Astrocyte (in vitro differentiated cells and primary cell): Measurements from ENCODE around the gene VPS37B. TPM values are rescaled to one million over a fixed set of nuclear protein-coding genes. Genes with fewer than 3 reads are reported as not detected.

ENCODE experiments used
- DNase-seq: peaks from one replicate; pipeline ENCODE4 v3.0.0-alpha.2; 2010; ENCODE audit warnings: low read depth
- FAIRE-seq: peaks from 2 replicates; lab custom pipeline; 2011; peaks lifted over from hg19 to GRCh38; lab: Jason Lieb, UNC
- H2AFZ ChIP-seq: 2 replicates; pipeline ENCODE4 v1.6.0; 2012; ENCODE audit warnings: low read depth, low read length, inconsistent platforms
- H3K27ac ChIP-seq: 2 replicates; pipeline ENCODE4 v1.5.1; 2011; ENCODE audit warnings: low read depth, low read length, inconsistent platforms
- H3K27me3 ChIP-seq: 2 replicates; pipeline ENCODE4 v1.6.0; 2011; ENCODE audit warnings: low read length, inconsistent platforms; ENCODE audit not compliant: insufficient read depth
- H3K36me3 ChIP-seq: 2 replicates; pipeline ENCODE4 v1.5.1; 2011; ENCODE audit warnings: low read length, inconsistent platforms; ENCODE audit not compliant: insufficient read depth
- H3K4me1 ChIP-seq: 2 replicates; pipeline ENCODE4 v1.5.1; 2011; ENCODE audit warnings: low read length, inconsistent platforms; ENCODE audit not compliant: insufficient read depth
- H3K4me2 ChIP-seq: 2 replicates; pipeline ENCODE4 v1.6.0; 2012; ENCODE audit warnings: low read length, inconsistent platforms
- H3K4me3 ChIP-seq: 2 replicates; pipeline ENCODE4 v1.5.1; 2011; ENCODE audit warnings: low read depth, mild to moderate bottlenecking, low read length, inconsistent platforms; ENCODE audit not compliant: insufficient read depth
- H3K79me2 ChIP-seq: 2 replicates; pipeline ENCODE4 v1.6.0; 2012; ENCODE audit warnings: mild to moderate bottlenecking, low read length, inconsistent platforms; ENCODE audit not compliant: insufficient read depth
- H3K9ac ChIP-seq: 2 replicates; pipeline ENCODE4 v1.6.0; 2012; ENCODE audit warnings: mild to moderate bottlenecking, low read length, inconsistent platforms
- H3K9me3 ChIP-seq: 2 replicates; pipeline ENCODE4 v1.5.1; 2012; ENCODE audit warnings: low read depth, mild to moderate bottlenecking, low read length, inconsistent platforms; ENCODE audit not compliant: insufficient read depth
- H4K20me1 ChIP-seq: 2 replicates; pipeline ENCODE4 v1.6.0; 2012; ENCODE audit warnings: low read length, inconsistent platforms; ENCODE audit not compliant: insufficient read depth
- H3K27ac Mint-ChIP-seq: one replicate; pipeline ENCODE4 v1.8.0; 2021; ENCODE audit warnings: mild to moderate bottlenecking, mixed read lengths; ENCODE audit not compliant: unreplicated experiment
- H3K27me3 Mint-ChIP-seq: one replicate; pipeline ENCODE4 v1.8.0; 2021; ENCODE audit warnings: low read depth, mixed read lengths; ENCODE audit not compliant: unreplicated experiment
- H3K36me3 Mint-ChIP-seq: one replicate; pipeline ENCODE4 v1.8.0; 2021; ENCODE audit warnings: low read depth, mixed read lengths; ENCODE audit not compliant: unreplicated experiment
- H3K4me1 Mint-ChIP-seq: one replicate; pipeline ENCODE4 v1.8.0; 2021; ENCODE audit warnings: low read depth, mixed read lengths; ENCODE audit not compliant: unreplicated experiment
- H3K4me3 Mint-ChIP-seq: one replicate; pipeline ENCODE4 v1.8.0; 2021; ENCODE audit warnings: mild to moderate bottlenecking, moderate library complexity, mixed read lengths; ENCODE audit not compliant: unreplicated experiment
- H3K9me3 Mint-ChIP-seq: one replicate; pipeline ENCODE4 v1.8.0; 2021; ENCODE audit warnings: mild to moderate bottlenecking, mixed read lengths; ENCODE audit not compliant: unreplicated experiment
- EZH2 ChIP-seq: IDR thresholded peaks from 2 replicates; pipeline ENCODE4 v1.6.1; 2012; ENCODE audit warnings: mild to moderate bottlenecking, low read length, inconsistent platforms; ENCODE audit not compliant: insufficient read depth
- total RNA-seq: library from RNA; stranded (reverse); gene quantifications from 2 replicates; pipeline ENCODE4 v1.2.1, GENCODE V29; 2021
- TF ChIP-seq, protein P1 (sequence below): IDR thresholded peaks from 2 replicates; pipeline ENCODE4 v1.5.1; 2011; ENCODE audit warnings: low read depth, mild to moderate bottlenecking, inconsistent platforms, low read length, moderate library complexity; ENCODE audit not compliant: insufficient read depth

Gene VPS37B
- total RNA-seq, 1 donor from 2014 or later, result 31.4 TPM

GRCh38 chr12:122939125-122939524, 43.2 kb upstream of the VPS37B start:
- FAIRE-seq (no peak), DNase-seq (no peak)
- H3K27me3 ChIP-seq, result no peaks in the 10 kb centered on the region
- H3K4me1 Mint-ChIP-seq, result peaks cover 3% of the 10 kb centered on the region
- H3K36me3 ChIP-seq, result no peaks in the 10 kb centered on the region
- H3K4me3 ChIP-seq, result no peak overlapping the region
- TF ChIP-seq, protein P1, sequence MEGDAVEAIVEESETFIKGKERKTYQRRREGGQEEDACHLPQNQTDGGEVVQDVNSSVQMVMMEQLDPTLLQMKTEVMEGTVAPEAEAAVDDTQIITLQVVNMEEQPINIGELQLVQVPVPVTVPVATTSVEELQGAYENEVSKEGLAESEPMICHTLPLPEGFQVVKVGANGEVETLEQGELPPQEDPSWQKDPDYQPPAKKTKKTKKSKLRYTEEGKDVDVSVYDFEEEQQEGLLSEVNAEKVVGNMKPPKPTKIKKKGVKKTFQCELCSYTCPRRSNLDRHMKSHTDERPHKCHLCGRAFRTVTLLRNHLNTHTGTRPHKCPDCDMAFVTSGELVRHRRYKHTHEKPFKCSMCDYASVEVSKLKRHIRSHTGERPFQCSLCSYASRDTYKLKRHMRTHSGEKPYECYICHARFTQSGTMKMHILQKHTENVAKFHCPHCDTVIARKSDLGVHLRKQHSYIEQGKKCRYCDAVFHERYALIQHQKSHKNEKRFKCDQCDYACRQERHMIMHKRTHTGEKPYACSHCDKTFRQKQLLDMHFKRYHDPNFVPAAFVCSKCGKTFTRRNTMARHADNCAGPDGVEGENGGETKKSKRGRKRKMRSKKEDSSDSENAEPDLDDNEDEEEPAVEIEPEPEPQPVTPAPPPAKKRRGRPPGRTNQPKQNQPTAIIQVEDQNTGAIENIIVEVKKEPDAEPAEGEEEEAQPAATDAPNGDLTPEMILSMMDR, result no peak
- TF ChIP-seq EZH2, result no peak
- peak overlapping the region; percentile 30 for H3K27ac Mint-ChIP-seq
- H3K27me3 Mint-ChIP-seq, result no peaks in the 10 kb centered on the region
- no peak overlapping the region for H3K27ac ChIP-seq
- H3K4me3 Mint-ChIP-seq, result no peak overlapping the region
- no peaks in the 10 kb centered on the region for H3K79me2 ChIP-seq
- H3K36me3 Mint-ChIP-seq, result peaks cover 6% of the 10 kb centered on the region
- no peaks in the 10 kb centered on the region for H3K9me3 ChIP-seq
- no peak overlapping the region for H3K4me2 ChIP-seq
- H3K9me3 Mint-ChIP-seq, result no peaks in the 10 kb centered on the region
- H4K20me1 ChIP-seq, result no peaks in the 10 kb centered on the region
- peaks cover 8% of the 10 kb centered on the region for H3K4me1 ChIP-seq
- H2AFZ ChIP-seq, result no peak overlapping the region
- no peak overlapping the region for H3K9ac ChIP-seq

DNA sequence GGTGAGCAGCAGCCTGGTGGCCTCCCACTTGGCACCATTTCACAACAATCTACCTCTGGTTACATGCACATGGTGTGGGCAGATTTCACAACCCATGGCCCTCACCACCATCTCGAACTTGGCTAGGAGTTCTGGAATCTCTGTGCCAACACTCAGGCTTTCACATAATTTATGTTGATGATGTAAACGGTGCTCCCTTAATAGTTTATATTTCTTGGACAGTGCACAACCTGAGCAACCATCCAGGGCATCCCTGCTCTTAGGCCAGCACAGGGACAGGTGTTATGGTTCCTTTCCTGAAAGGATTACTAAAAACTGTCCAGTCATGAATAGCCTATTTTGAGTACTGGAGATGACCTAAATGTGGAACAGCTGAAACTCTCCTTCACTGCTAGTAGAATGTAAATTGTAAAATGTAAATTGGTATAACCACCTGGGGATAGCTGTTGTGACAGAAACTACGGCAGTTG, 41.7 kb upstream of the VPS37B start:
- no peaks in the 10 kb centered on the region for H3K36me3 ChIP-seq
- no peaks in the 10 kb centered on the region for H4K20me1 ChIP-seq
- peaks cover under 1% of the 10 kb centered on the region for H3K4me1 ChIP-seq
- H3K9me3 ChIP-seq, result no peaks in the 10 kb centered on the region
- H3K9me3 Mint-ChIP-seq, result no peaks in the 10 kb centered on the region
- FAIRE-seq, result no peak
- H3K9ac ChIP-seq, result no peak overlapping the region
- H3K4me3 ChIP-seq, result no peak overlapping the region
- H3K4me2 ChIP-seq, result no peak overlapping the region
- no peak overlapping the region for H3K27ac Mint-ChIP-seq
- H3K27me3 Mint-ChIP-seq, result no peaks in the 10 kb centered on the region
- H3K27me3 ChIP-seq, result no peaks in the 10 kb centered on the region
- H2AFZ ChIP-seq, result no peak overlapping the region
- H3K4me3 Mint-ChIP-seq, result no peak overlapping the region
- H3K79me2 ChIP-seq, result no peaks in the 10 kb centered on the region
- H3K27ac ChIP-seq, result no peak overlapping the region
- TF ChIP-seq, protein P1, result no peak
- no peak for TF ChIP-seq EZH2
- no peaks in the 10 kb centered on the region for H3K4me1 Mint-ChIP-seq
- peaks cover 9% of the 10 kb centered on the region for H3K36me3 Mint-ChIP-seq
- DNase-seq, result no peak

DNA sequence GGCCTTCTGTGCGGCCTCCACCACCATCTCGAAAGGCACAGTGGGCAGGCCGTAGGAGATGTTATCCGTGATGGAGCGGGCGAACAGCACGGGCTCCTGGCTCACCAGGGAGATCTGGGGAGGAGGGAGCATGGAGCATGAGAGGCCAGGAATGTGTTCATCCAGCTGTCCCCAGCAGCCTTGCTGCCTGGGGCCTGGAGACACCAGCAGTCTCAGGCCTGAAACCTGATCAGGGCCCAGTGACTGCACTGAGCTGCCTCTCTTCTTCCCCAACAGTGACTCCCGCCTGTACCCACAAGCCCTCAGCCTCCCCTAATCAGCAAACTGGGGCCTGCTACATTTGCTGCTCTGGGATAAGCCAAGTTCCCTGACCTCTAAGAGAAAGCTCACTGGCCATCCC, 39.4 kb upstream of the VPS37B start:
- no peak overlapping the region for H3K27ac Mint-ChIP-seq
- FAIRE-seq, result no peak

More for the DNA sequence above, 39.4 kb upstream of the VPS37B start:
- Mint-ChIP-seq H3K36me3 (peaks cover 9% of the 10 kb centered on the region), H3K4me1 (no peaks in the 10 kb centered on the region), H3K27me3 (no peaks in the 10 kb centered on the region), H3K9me3 (no peaks in the 10 kb centered on the region), H3K4me3 (no peak overlapping the region)
- Histone ChIP-seq H3K9me3 (no peaks in the 10 kb centered on the region), H3K79me2 (no peaks in the 10 kb centered on the region), H3K4me2 (no peak overlapping the region), H3K9ac (no peak overlapping the region), H3K27ac (no peak overlapping the region), H2AFZ (no peak overlapping the region), H3K4me3 (no peak overlapping the region), H3K27me3 (no peaks in the 10 kb centered on the region), H3K36me3 (no peaks in the 10 kb centered on the region), H3K4me1 (no peaks in the 10 kb centered on the region), H4K20me1 (no peaks in the 10 kb centered on the region)
- DNase-seq, result no peak
- TF ChIP-seq, protein P1, result no peak
- TF ChIP-seq EZH2, result no peak
